IMR-90 (cell line): ENCODE results near the gene IGSF3. TPM values are rescaled to one million over a fixed set of nuclear protein-coding genes. Genes with fewer than 3 reads are reported as not detected.
"Not testable (repeated sequence)": the region's sequence is repeated elsewhere in the genome, so short reads cannot be mapped to it uniquely, and the experiment has no call there.

ENCODE experiments used
- ATAC-seq: fragments of 200-7000 bp; cut with Tn5 transposase; 2 replicates; pipeline ENCODE4 v1.9.1; 2020; ENCODE audit warnings: low read depth, mild to moderate bottlenecking, moderate library complexity
- BruUV-seq: library from RNA; stranded (reverse); fragments of 400-500 nt; replicated peaks from 2 replicates; lab custom pipeline; 2021; lab: Mats Ljungman, UMichigan
- CTCF ChIA-PET: fragments of 300-600 bp; formaldehyde crosslinking; extraction: SDS; loops from one replicate; lab custom pipeline; 2021; ENCODE audit warnings: antibody characterized with exemption; lab: Yijun Ruan, JAX
- POLR2A ChIA-PET: fragments of 300-600 bp; sonication (Branson Sonifier 250); formaldehyde crosslinking; loops from one replicate; lab custom pipeline; 2022; ENCODE audit warnings: antibody characterized with exemption; ENCODE audit not compliant: unreplicated experiment; lab: Charles Lee
- DNase-seq: peaks from one replicate; pipeline ENCODE4 v3.0.0; 2013
- H2AFZ ChIP-seq: replicated peaks from 2 replicates; pipeline ENCODE3; 2013; ENCODE audit warnings: low read length, mild to moderate bottlenecking; ENCODE audit not compliant: poor library complexity
- H2AK5ac ChIP-seq: 2 replicates; pipeline ENCODE4 v1.6.1; 2013; ENCODE audit warnings: low read depth, low read length, inconsistent platforms
- H2AK9ac ChIP-seq: replicated peaks from 2 replicates; pipeline ENCODE3; 2013; ENCODE audit warnings: mild to moderate bottlenecking, low read depth, low read length, moderate library complexity; ENCODE audit not compliant: poor library complexity
- H2BK120ac ChIP-seq: 2 replicates; pipeline ENCODE4 v1.6.1; 2013; ENCODE audit warnings: low read depth, low read length, inconsistent platforms
- H2BK15ac ChIP-seq: 3 replicates; pipeline ENCODE4 v1.6.1; 2013; ENCODE audit warnings: low read depth, low read length, inconsistent platforms
- H2BK20ac ChIP-seq: 2 replicates; pipeline ENCODE4 v1.6.1; 2013; ENCODE audit warnings: low read depth, mild to moderate bottlenecking, inconsistent platforms, low read length, moderate library complexity
- H2BK5ac ChIP-seq: 2 replicates; pipeline ENCODE4 v1.6.1; 2013; ENCODE audit warnings: mild to moderate bottlenecking, low read depth, low read length, inconsistent platforms; ENCODE audit not compliant: poor library complexity, severe bottlenecking
- H3K14ac ChIP-seq: replicated peaks from 2 replicates; pipeline ENCODE4 v1.6.1; 2013; ENCODE audit warnings: low read depth, low read length, inconsistent platforms
- H3K18ac ChIP-seq: 2 replicates; pipeline ENCODE4 v1.6.1; 2013; ENCODE audit warnings: low read depth, low read length, control low read depth
- H3K23ac ChIP-seq: 2 replicates; pipeline ENCODE4 v1.6.1; 2013; ENCODE audit warnings: low read depth, low read length, inconsistent platforms
- H3K27ac ChIP-seq: 2 replicates; pipeline ENCODE4 v1.5.1; 2013; ENCODE audit warnings: mild to moderate bottlenecking, control low read depth, low read length; ENCODE audit not compliant: insufficient read depth
- H3K27me3 ChIP-seq: 2 replicates; pipeline ENCODE4 v1.6.1; 2013; ENCODE audit warnings: low read length; ENCODE audit not compliant: control insufficient read depth, insufficient read depth
- H3K36me3 ChIP-seq: 2 replicates; pipeline ENCODE4 v1.6.1; 2013; ENCODE audit warnings: low read length, mixed read lengths; ENCODE audit not compliant: control insufficient read depth, insufficient read depth
- H3K4ac ChIP-seq: 2 replicates; pipeline ENCODE4 v1.6.1; 2013; ENCODE audit warnings: low read depth, low read length, inconsistent platforms
- H3K4me1 ChIP-seq: 2 replicates; pipeline ENCODE4 v1.6.1; 2013; ENCODE audit warnings: low read length, mixed read lengths; ENCODE audit not compliant: control insufficient read depth, insufficient read depth
- H3K4me2 ChIP-seq: 2 replicates; pipeline ENCODE4 v1.6.1; 2013; ENCODE audit warnings: low read depth, mild to moderate bottlenecking, control low read depth, low read length, moderate library complexity
- H3K4me3 ChIP-seq: 2 replicates; pipeline ENCODE4 v1.5.1; 2013; ENCODE audit warnings: low read depth, mild to moderate bottlenecking, control low read depth, low read length, moderate library complexity; ENCODE audit not compliant: insufficient read depth
- H3K56ac ChIP-seq: 2 replicates; pipeline ENCODE4 v1.6.1; 2013; ENCODE audit warnings: low read length, inconsistent platforms; ENCODE audit not compliant: insufficient read depth; ENCODE audit errors: extremely low read depth
- H3K79me1 ChIP-seq, 2 experiments: 2 replicates each; pipeline ENCODE4 v1.6.1; 2013; ENCODE audit warnings: low read length in 2 of 2, inconsistent platforms in 1 of 2, low read depth in 1 of 2
- H3K9ac ChIP-seq: 2 replicates; pipeline ENCODE4 v1.6.1; 2013; ENCODE audit warnings: low read depth, low read length, control low read depth
- H3K9me1 ChIP-seq: 2 replicates; pipeline ENCODE4 v1.6.1; 2013; ENCODE audit warnings: low read length, inconsistent platforms; ENCODE audit not compliant: insufficient read depth
- H3K9me3 ChIP-seq: 2 replicates; pipeline ENCODE4 v1.6.1; 2013; ENCODE audit warnings: low read length; ENCODE audit not compliant: control insufficient read depth, insufficient read depth
- H4K20me1 ChIP-seq: 2 replicates; pipeline ENCODE4 v1.6.1; 2013; ENCODE audit warnings: low read length, inconsistent platforms; ENCODE audit not compliant: insufficient read depth
- H4K5ac ChIP-seq: 2 replicates; pipeline ENCODE4 v1.6.1; 2013; ENCODE audit warnings: mild to moderate bottlenecking, low read depth, low read length, control low read depth
- H4K8ac ChIP-seq, 2 experiments: 2 replicates each; pipeline ENCODE4 v1.6.1; 2013; ENCODE audit warnings: low read depth in 2 of 2, low read length in 2 of 2, control low read depth in 1 of 2, inconsistent platforms in 1 of 2
- H4K91ac ChIP-seq: 2 replicates; pipeline ENCODE4 v1.6.1; 2013; ENCODE audit warnings: low read depth, low read length, inconsistent platforms; ENCODE audit not compliant: insufficient read depth
- WGBS, 2 experiments: methylation state at CpG; one replicate each; pipeline versions ENCODE4 v1.1.5 to v1.1.7; 2013; ENCODE audit warnings: missing lambda C conversion rate in 2 of 2; ENCODE audit not compliant: insufficient read length in 1 of 2; ENCODE audit errors: extremely low coverage in 2 of 2; 5-methylcytosine and 5-hydroxymethylcytosine counted together
- dilution Hi-C: fragments of 300-500 bp; cut with HindIII; formaldehyde crosslinking; loops from one replicate; pipeline ENCODE4 v1.14.3; 2018; ENCODE audit warnings: low sequenced_read_pairs; ENCODE audit not compliant: unreplicated experiment
- in situ Hi-C: fragments of 300-500 bp; cut with MboI; formaldehyde crosslinking; loops from 3 replicates; pipeline ENCODE4 v1.14.3; 2019; ENCODE audit warnings: low sequenced_read_pairs, inconsistent platforms, mixed read lengths
- intact Hi-C: fragments of 100-400 bp; cut with micrococcal nuclease; formaldehyde crosslinking; loops from 2 replicates; pipeline ENCODE4 v1.10.0; 2022
- polyA plus RNA-seq, 3 experiments: library from polyadenylated mRNA; depleted of rRNA; stranded (reverse); fragments of >200 nt; gene quantifications; 2 replicates each; pipeline ENCODE4 v1.2.3, GENCODE V29; 2012; ENCODE audit warnings: low replicate concordance in 1 of 3
- total RNA-seq: library from RNA; depleted of rRNA; stranded (reverse); fragments of >200 nt; gene quantifications from 2 replicates; pipeline ENCODE4 v1.2.3, GENCODE V29; 2012

Gene IGSF3
- total and polyA plus RNA-seq, 2 of the 4 experiments (the other 2 are of a cell fraction) = under 0.01 to 0.02 TPM

DNA sequence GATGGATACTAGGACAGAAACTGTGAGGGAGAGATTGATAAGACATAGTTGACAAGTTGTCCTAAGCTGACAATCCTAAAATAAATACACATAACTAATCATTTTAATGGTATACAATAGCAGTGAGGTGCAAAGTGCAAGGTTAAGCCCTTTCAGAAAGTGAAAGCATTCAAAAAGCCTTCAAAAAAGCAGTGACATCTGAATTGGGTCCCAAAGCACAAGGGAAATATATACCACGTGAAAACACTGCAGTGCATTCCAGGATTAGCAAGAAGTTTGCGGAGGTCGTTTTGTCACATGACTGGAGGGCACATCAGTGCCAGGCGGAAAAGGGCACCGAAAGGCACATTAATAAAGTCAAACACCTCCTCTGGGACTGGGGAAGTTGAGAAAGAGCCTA is 42.4 kb downstream of the IGSF3 start:
- H4K91ac ChIP-seq, POLR2A ChIA-PET, H3K27ac ChIP-seq, dilution Hi-C loops, H3K4me3 ChIP-seq, H2AFZ ChIP-seq, ATAC-seq, H3K18ac ChIP-seq, H3K56ac ChIP-seq, H4K20me1 ChIP-seq, H3K4ac ChIP-seq, in situ Hi-C loops, H3K9ac ChIP-seq, H2BK5ac ChIP-seq, intact Hi-C loops, H3K9me3 ChIP-seq, H2BK15ac ChIP-seq, H4K5ac ChIP-seq, H3K4me1 ChIP-seq, DNase-seq, H3K23ac ChIP-seq, CTCF ChIA-PET, H2AK9ac ChIP-seq, H2BK20ac ChIP-seq, H3K4me2 ChIP-seq, H3K36me3 ChIP-seq, H3K9me1 ChIP-seq, H4K8ac ChIP-seq, H3K79me1 ChIP-seq, BruUV-seq, H3K27me3 ChIP-seq, H3K14ac ChIP-seq, H2BK120ac ChIP-seq, H2AK5ac ChIP-seq: not testable (repeated sequence)
- WGBS, 2 experiments = no CpG with 5 or more reads among the region's 5 CpGs
